Duodenal mucosa (tissue), 2 donors: ENCODE data around the gene ASIC2.

Experiments used
- H3K27ac ChIP-seq: one replicate; pipeline ENCODE4 v1.7.0; 2013; ENCODE audit warnings: low read depth, low read length
- H3K27me3 ChIP-seq, 2 donors: one replicate each; pipeline ENCODE4 v1.7.0; 2013; ENCODE audit warnings: low read length in 2 of 2, control low read depth in 1 of 2; ENCODE audit not compliant: insufficient read depth in 2 of 2, control insufficient read depth in 1 of 2
- H3K36me3 ChIP-seq, 2 donors: one replicate each; pipeline ENCODE4 v1.7.0; 2013; ENCODE audit warnings: low read length in 2 of 2, control low read depth in 1 of 2; ENCODE audit not compliant: insufficient read depth in 2 of 2, control insufficient read depth in 1 of 2
- H3K4me1 ChIP-seq, 2 donors: one replicate each; pipeline ENCODE4 v1.7.0; 2013; ENCODE audit warnings: low read length in 2 of 2, control low read depth in 1 of 2; ENCODE audit not compliant: insufficient read depth in 2 of 2, control insufficient read depth in 1 of 2
- H3K4me3 ChIP-seq, 2 donors: one replicate each; pipeline ENCODE4 v1.7.0; 2013; ENCODE audit warnings: low read length in 2 of 2, low read depth in 1 of 2
- H3K9ac ChIP-seq, 2 donors: one replicate each; pipeline ENCODE4 v1.7.0; 2013; ENCODE audit warnings: low read length in 2 of 2, low read depth in 1 of 2
- H3K9me3 ChIP-seq, 2 donors: one replicate each; pipeline ENCODE4 v1.7.0; 2013; ENCODE audit warnings: low read length in 2 of 2, control low read depth in 1 of 2; ENCODE audit not compliant: control insufficient read depth in 1 of 2

The ASIC2 gene

DNA sequence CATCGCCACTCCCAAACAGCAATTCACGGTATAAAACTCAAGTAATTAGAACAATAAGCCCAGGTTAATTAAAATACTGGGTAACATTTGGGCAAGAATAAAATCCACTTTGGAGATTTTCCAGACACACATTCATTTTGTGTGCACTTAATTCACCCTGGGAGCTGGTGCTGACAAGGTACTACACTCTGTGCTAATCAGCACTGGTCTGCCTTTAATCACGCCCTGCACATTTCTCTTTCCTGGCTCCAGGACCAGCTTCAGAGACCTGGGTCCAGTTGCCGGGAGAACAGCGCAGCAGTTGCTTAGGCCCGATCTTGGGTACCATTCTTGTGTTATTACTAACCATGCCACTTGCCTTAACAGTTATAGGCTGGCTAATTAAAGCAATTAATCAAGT is 23.7 kb upstream of the ASIC2 start:
- Histone ChIP-seq H3K4me3 (no peak overlapping the region), H3K27ac (no peak overlapping the region), H3K4me1 (no peaks in the 10 kb centered on the region), H3K27me3 (peaks cover 0 to 3% of the 10 kb centered on the region in 2 donors), H3K9ac (no peak overlapping the region), H3K9me3 (no peaks in the 10 kb centered on the region), H3K36me3 (no peaks in the 10 kb centered on the region)

GRCh38 chr17:33310296-33310695 is 17.2 kb upstream of the ASIC2 start:
- Histone ChIP-seq H3K27ac (no peak overlapping the region), H3K9ac (no peak overlapping the region), H3K9me3 (no peaks in the 10 kb centered on the region), H3K36me3 (no peaks in the 10 kb centered on the region), H3K4me1 (peaks cover 0 to 7% of the 10 kb centered on the region in 2 donors), H3K27me3 (peaks cover 0 to 3% of the 10 kb centered on the region in 2 donors), H3K4me3 (no peak overlapping the region)

GRCh38 chr17:33303254-33303653 is 10.2 kb upstream of the ASIC2 start:
- H3K4me3 ChIP-seq = no peak overlapping the region
- H3K9me3 ChIP-seq = no peaks in the 10 kb centered on the region
- no peaks in the 10 kb centered on the region for H3K4me1 ChIP-seq
- H3K36me3 ChIP-seq = no peaks in the 10 kb centered on the region
- H3K9ac ChIP-seq = no peak overlapping the region
- peaks cover 0 to 8% of the 10 kb centered on the region in 2 donors for H3K27me3 ChIP-seq
- H3K27ac ChIP-seq = no peak overlapping the region

- H3K4me3 ChIP-seq = no peak overlapping the region
- no peak overlapping the region for H3K27ac ChIP-seq
- peaks cover 0 to 8% of the 10 kb centered on the region in 2 donors for H3K27me3 ChIP-seq
- H3K9me3 ChIP-seq = no peaks in the 10 kb centered on the region
- no peak overlapping the region for H3K9ac ChIP-seq
- H3K36me3 ChIP-seq = no peaks in the 10 kb centered on the region
- H3K4me1 ChIP-seq = no peaks in the 10 kb centered on the region
Measured at GRCh38 chr17:33302394-33302793, 9.3 kb upstream of the ASIC2 start.

DNA sequence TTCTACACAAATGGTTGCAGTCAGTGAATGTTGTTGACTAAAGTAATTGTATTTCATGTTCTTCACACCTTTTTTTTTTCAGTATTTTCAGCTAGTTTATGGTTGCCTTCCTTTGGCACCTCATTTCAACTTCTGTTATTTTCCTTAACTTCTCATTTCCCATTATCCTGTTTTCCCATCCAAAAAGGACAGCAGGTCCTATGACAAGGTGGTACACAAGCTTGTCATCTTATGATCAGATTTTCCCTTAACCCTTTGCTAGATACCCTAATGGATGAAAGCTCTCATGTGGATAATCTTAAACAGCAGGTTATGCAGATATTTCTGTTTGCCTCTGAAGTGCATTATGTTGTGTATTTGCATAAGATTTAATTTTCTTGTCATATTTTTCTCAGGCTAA is 7.1 kb upstream of the ASIC2 start:
- H3K27me3 ChIP-seq = peaks cover 0 to 8% of the 10 kb centered on the region in 2 donors
- no peaks in the 10 kb centered on the region for H3K9me3 ChIP-seq
- no peaks in the 10 kb centered on the region for H3K36me3 ChIP-seq
- no peaks in the 10 kb centered on the region for H3K4me1 ChIP-seq
- H3K27ac ChIP-seq = no peak overlapping the region
- H3K4me3 ChIP-seq = no peak overlapping the region
- no peak overlapping the region for H3K9ac ChIP-seq

DNA sequence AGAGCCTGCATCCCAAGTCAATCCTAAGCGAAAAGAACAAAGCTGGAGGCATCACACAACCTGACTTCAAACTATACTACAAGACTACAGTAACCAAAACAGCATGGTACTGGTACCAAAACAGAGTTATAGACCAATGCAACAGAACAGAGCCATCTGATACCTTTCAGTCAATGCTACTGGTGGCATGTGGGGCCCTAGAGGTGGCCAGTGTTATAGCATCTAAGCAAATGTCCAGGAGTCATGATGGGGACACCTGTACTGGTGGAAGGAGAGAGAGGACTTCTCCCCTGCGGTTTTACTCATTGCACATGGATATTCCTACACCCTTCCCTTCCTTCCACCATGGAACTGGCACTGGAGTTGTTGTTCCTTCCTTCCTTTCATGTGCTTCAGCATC is 6.0 kb upstream of the ASIC2 start:
- H3K4me3 ChIP-seq = no peak overlapping the region
- H3K27ac ChIP-seq = no peak overlapping the region
- no peaks in the 10 kb centered on the region for H3K9me3 ChIP-seq
- H3K36me3 ChIP-seq = no peaks in the 10 kb centered on the region
- H3K9ac ChIP-seq = no peak overlapping the region
- H3K4me1 ChIP-seq = no peaks in the 10 kb centered on the region
- peaks cover 5 to 7% of the 10 kb centered on the region in 2 donors for H3K27me3 ChIP-seq

GRCh38 chr17:33297643-33298042 is 4.5 kb upstream of the ASIC2 start:
- Histone ChIP-seq H3K27ac (no peak overlapping the region), H3K27me3 (peaks cover 12 to 14% of the 10 kb centered on the region in 2 donors), H3K4me3 (no peak overlapping the region), H3K36me3 (no peaks in the 10 kb centered on the region), H3K9me3 (no peaks in the 10 kb centered on the region), H3K4me1 (peaks cover 0 to 8% of the 10 kb centered on the region in 2 donors), H3K9ac (no peak overlapping the region)

- Histone ChIP-seq H3K27ac (no peak overlapping the region), H3K36me3 (no peaks in the 10 kb centered on the region), H3K9me3 (no peaks in the 10 kb centered on the region), H3K9ac (no peak overlapping the region), H3K4me1 (peaks cover 0 to 15% of the 10 kb centered on the region in 2 donors), H3K27me3 (peaks cover 14 to 16% of the 10 kb centered on the region in 2 donors), H3K4me3 (no peak overlapping the region)
Measured at GRCh38 chr17:33294994-33295393, 1.9 kb upstream of the ASIC2 start.

GRCh38 chr17:33292201-33292980 is 704 bp downstream of the ASIC2 start:
- Histone ChIP-seq H3K27ac (no peak overlapping the region), H3K9ac (peak overlapping the region in 1 of 2 donors; percentile 25), H3K36me3 (no peaks in the 10 kb centered on the region), H3K4me3 (peak overlapping the region; percentile 57 to 72), H3K27me3 (peaks cover 14 to 16% of the 10 kb centered on the region in 2 donors), H3K4me1 (peaks cover 4 to 19% of the 10 kb centered on the region in 2 donors), H3K9me3 (no peaks in the 10 kb centered on the region)

DNA sequence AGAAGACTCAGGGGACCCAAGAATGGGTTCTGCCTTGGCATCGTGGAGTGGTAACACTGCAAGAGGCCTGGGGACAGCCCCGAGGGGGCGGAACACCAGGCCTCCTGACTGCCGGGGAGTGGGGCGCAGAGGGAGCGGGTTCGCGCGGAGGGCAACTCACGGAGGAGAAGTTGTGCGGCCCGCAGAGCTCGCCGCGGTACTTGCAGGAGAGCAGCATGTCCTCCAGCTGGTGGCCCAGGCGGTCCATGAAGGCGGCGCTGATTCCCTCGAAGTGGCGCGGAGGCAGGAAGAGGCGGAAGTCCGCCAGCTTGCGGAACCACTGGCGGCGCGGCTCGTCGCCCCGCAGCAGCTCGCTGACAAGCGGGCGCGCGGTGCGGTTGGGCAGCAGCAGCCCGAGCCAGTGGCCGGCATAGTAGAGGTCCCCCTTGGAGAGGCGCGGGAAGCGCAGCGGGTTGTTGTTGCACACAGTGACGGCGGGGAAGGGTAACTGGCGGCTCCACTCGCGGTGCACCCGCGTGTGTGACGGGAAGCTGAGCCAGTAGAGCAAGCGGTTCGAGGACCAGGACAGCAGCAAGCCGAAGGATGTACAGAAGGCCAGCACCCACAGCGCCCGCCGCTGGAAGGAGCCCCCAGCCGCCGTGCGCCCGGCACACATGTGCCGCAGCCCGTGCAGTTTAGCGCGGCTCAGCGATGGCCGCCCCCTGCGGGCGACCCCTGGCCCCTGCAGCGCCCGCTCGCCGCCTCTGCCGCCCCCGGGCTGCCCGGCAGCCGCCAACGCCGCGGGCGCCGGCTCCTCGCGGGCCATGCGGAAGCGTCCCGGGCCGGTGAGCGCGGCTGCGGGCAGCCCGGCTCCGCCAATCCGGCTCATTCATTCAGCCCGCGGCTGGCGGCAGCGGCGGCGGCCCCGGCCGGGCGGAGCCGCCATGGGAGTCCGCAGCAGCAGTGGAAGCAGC is 1.6 kb downstream of the ASIC2 start:
- Histone ChIP-seq H3K36me3 (no peaks in the 10 kb centered on the region), H3K4me3 (peak overlapping the region; percentile 51 to 72), H3K27me3 (peaks cover 14 to 16% of the 10 kb centered on the region in 2 donors), H3K9me3 (no peaks in the 10 kb centered on the region), H3K4me1 (peaks cover 4 to 19% of the 10 kb centered on the region in 2 donors), H3K9ac (peak overlapping the region; percentile 20 to 43), H3K27ac (no peak overlapping the region)
